Measurements from ENCODE around the gene STX18.

DNA sequence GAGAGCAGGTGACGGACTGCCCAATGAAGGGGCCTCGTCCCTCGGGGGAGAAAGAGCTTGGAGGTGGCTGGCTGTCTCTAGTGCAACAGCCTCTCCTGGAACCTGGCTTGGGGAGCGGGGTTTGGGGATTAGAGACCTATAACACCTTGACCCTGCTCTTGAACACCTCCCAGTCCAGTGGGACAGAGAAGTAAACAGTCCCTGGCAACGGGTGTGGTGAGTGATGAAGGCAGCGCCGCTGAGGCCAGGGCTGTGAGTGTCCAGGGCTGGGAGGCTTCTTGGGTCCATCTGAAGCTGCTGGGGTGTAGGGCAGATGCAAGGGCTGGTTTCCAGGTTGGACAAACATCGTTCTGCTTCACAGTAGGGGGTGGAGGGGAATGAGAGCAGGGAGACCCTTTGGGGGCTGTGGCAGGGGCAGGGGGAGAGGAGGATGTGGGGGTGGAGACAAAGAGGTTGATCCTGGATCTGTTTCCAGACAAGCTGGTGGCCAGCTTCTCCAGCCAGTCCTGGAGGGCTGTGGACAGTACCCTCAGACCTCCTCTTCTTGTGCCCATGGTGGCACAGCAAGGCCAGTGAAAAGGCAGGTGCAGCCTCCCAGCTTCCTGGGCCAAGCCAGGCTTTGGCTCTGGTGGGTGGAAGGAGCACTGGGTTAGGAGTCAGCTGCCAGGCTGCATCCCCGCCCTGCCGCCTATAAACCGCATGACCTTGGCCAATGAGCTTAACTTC lies 151.2 kb downstream of the STX18 start:
- TF ChIP-seq, protein P1, sequence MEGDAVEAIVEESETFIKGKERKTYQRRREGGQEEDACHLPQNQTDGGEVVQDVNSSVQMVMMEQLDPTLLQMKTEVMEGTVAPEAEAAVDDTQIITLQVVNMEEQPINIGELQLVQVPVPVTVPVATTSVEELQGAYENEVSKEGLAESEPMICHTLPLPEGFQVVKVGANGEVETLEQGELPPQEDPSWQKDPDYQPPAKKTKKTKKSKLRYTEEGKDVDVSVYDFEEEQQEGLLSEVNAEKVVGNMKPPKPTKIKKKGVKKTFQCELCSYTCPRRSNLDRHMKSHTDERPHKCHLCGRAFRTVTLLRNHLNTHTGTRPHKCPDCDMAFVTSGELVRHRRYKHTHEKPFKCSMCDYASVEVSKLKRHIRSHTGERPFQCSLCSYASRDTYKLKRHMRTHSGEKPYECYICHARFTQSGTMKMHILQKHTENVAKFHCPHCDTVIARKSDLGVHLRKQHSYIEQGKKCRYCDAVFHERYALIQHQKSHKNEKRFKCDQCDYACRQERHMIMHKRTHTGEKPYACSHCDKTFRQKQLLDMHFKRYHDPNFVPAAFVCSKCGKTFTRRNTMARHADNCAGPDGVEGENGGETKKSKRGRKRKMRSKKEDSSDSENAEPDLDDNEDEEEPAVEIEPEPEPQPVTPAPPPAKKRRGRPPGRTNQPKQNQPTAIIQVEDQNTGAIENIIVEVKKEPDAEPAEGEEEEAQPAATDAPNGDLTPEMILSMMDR (conservative IDR thresholded peaks at IDR 0.05; ENCODE audit: low read depth in 2 of 2) = no peak
- TF ChIP-seq, protein P2, sequence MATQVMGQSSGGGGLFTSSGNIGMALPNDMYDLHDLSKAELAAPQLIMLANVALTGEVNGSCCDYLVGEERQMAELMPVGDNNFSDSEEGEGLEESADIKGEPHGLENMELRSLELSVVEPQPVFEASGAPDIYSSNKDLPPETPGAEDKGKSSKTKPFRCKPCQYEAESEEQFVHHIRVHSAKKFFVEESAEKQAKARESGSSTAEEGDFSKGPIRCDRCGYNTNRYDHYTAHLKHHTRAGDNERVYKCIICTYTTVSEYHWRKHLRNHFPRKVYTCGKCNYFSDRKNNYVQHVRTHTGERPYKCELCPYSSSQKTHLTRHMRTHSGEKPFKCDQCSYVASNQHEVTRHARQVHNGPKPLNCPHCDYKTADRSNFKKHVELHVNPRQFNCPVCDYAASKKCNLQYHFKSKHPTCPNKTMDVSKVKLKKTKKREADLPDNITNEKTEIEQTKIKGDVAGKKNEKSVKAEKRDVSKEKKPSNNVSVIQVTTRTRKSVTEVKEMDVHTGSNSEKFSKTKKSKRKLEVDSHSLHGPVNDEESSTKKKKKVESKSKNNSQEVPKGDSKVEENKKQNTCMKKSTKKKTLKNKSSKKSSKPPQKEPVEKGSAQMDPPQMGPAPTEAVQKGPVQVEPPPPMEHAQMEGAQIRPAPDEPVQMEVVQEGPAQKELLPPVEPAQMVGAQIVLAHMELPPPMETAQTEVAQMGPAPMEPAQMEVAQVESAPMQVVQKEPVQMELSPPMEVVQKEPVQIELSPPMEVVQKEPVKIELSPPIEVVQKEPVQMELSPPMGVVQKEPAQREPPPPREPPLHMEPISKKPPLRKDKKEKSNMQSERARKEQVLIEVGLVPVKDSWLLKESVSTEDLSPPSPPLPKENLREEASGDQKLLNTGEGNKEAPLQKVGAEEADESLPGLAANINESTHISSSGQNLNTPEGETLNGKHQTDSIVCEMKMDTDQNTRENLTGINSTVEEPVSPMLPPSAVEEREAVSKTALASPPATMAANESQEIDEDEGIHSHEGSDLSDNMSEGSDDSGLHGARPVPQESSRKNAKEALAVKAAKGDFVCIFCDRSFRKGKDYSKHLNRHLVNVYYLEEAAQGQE (IDR thresholded peaks at IDR 0.05; ENCODE audit: unreplicated experiment) = no peak
- TF ChIP-seq POLR2AphosphoS5 (IDR thresholded peaks at IDR 0.05; ENCODE audit: low read depth) (no peak), EZH2 (IDR thresholded peaks at IDR 0.05; ENCODE audit: low read depth, unreplicated experiment) (no peak), EZH2phosphoT487 (IDR thresholded peaks at IDR 0.05; ENCODE audit: unreplicated experiment) (no peak), CREB1 (CRISPR knock-in tag; IDR thresholded peaks at IDR 0.05; ENCODE audit: low read depth) (no peak), JUNB (IDR thresholded peaks at IDR 0.05; ENCODE audit: unreplicated experiment) (no peak), STAT1 (IDR thresholded peaks at IDR 0.05; ENCODE audit: unreplicated experiment) (no peak), NANOG (IDR thresholded peaks at IDR 0.05; ENCODE audit: borderline replicate concordance) (no peak), ZNF114 (CRISPR knock-in tag; IDR thresholded peaks at IDR 0.05) (no peak), ZNF331 (CRISPR knock-in tag; IDR thresholded peaks at IDR 0.05; ENCODE audit: low read depth) (no peak)
- TF ChIP-seq, protein P3, sequence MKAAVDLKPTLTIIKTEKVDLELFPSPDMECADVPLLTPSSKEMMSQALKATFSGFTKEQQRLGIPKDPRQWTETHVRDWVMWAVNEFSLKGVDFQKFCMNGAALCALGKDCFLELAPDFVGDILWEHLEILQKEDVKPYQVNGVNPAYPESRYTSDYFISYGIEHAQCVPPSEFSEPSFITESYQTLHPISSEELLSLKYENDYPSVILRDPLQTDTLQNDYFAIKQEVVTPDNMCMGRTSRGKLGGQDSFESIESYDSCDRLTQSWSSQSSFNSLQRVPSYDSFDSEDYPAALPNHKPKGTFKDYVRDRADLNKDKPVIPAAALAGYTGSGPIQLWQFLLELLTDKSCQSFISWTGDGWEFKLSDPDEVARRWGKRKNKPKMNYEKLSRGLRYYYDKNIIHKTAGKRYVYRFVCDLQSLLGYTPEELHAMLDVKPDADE (IDR thresholded peaks at IDR 0.05) = no peak
